GM23248 (cell line): ENCODE results near the gene SIK2.
"Not testable (repeated sequence)": the region's sequence is repeated elsewhere in the genome, so short reads cannot be mapped to it uniquely, and the experiment has no call there.

Experiments
- EZH2 ChIP-seq: fragments of 200-600 bp; sonication (generic); IDR thresholded peaks from 2 replicates; pipeline ENCODE4 v1.6.1; 2018; ENCODE audit warnings: antibody characterized with exemption, mild to moderate bottlenecking; ENCODE audit not compliant: insufficient read depth, poor library complexity, severe bottlenecking
- EZH2phosphoT487 ChIP-seq: fragments of 200-600 bp; sonication (generic); IDR thresholded peaks from 2 replicates; pipeline ENCODE4 v1.6.1; 2018; ENCODE audit warnings: antibody characterized with exemption, moderate library complexity, mild to moderate bottlenecking, low read depth; ENCODE audit not compliant: insufficient read depth

DNA sequence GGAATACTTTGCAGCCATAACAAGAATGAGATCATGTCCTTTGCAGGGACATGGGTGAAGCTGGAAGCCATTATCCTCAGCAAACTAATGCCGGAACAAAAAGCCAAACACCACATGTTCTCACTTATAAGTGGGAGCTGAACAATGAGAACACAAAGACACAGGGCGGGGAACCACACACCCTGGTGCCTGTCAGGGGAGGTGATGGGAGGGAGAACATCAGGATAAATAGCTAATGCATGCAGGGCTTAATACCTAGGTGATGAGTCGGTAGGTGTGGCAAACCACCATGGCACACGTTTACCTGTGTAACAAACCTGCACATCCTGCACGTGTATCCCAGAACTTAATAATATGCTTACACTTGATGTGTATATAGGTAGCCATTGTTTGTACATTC, 49.1 kb downstream of the SIK2 start:
- not testable (repeated sequence) for TF ChIP-seq EZH2, EZH2phosphoT487
